Neural progenitor cell (in vitro differentiated cells): ENCODE data around the gene KCTD11. TPM values are rescaled to one million over a fixed set of nuclear protein-coding genes. Genes with fewer than 3 reads are reported as not detected.

Experiments
- DNase-seq: peaks from one replicate; pipeline ENCODE4 v3.0.0-alpha.2; 2016; ENCODE audit warnings: low spot score
- H2AFZ ChIP-seq: fragments of 200-600 bp; sonication (generic); replicated peaks from 2 replicates; pipeline ENCODE4 v1.6.1; 2016; ENCODE audit warnings: antibody characterized with exemption
- H3F3A ChIP-seq: fragments of 200-600 bp; sonication (generic); 2 replicates; pipeline ENCODE4 v1.6.1; 2016; ENCODE audit warnings: antibody characterized with exemption, low read depth
- H3K27ac ChIP-seq: fragments of 200-600 bp; sonication (generic); 2 replicates; pipeline ENCODE4 v1.5.1; 2016; ENCODE audit warnings: mild to moderate bottlenecking
- H3K27me3 ChIP-seq: fragments of 200-600 bp; sonication (generic); 2 replicates; pipeline ENCODE4 v1.6.1; 2016; ENCODE audit warnings: mild to moderate bottlenecking, moderate library complexity
- H3K36me3 ChIP-seq: fragments of 200-600 bp; sonication (generic); 2 replicates; pipeline ENCODE4 v1.5.1; 2016
- H3K4me1 ChIP-seq: fragments of 200-600 bp; sonication (generic); 2 replicates; pipeline ENCODE4 v1.6.1; 2016; ENCODE audit warnings: mixed run types
- H3K4me2 ChIP-seq: fragments of 200-600 bp; sonication (generic); 2 replicates; pipeline ENCODE4 v1.6.1; 2016
- H3K4me3 ChIP-seq: fragments of 200-600 bp; sonication (generic); 2 replicates; pipeline ENCODE4 v1.5.1; 2016
- H3K79me2 ChIP-seq: fragments of 200-600 bp; sonication (generic); 2 replicates; pipeline ENCODE4 v1.6.1; 2016; ENCODE audit warnings: low read depth
- H3K9ac ChIP-seq: fragments of 200-600 bp; sonication (generic); 2 replicates; pipeline ENCODE4 v1.6.1; 2016
- H3K9me3 ChIP-seq: fragments of 200-600 bp; sonication (generic); 2 replicates; pipeline ENCODE4 v1.5.1; 2016; ENCODE audit warnings: low read depth
- H4K20me1 ChIP-seq: fragments of 200-600 bp; sonication (generic); 2 replicates; pipeline ENCODE4 v1.6.1; 2016; ENCODE audit warnings: low read depth
- H3K27ac Mint-ChIP-seq: 3 replicates; pipeline ENCODE4 v1.8.0; 2021; ENCODE audit warnings: mixed read lengths
- H3K27me3 Mint-ChIP-seq: 2 replicates; pipeline ENCODE4 v1.8.0; 2022; ENCODE audit warnings: low read depth, mild to moderate bottlenecking, inconsistent platforms, moderate library complexity, mixed read lengths; ENCODE audit not compliant: insufficient read depth
- H3K36me3 Mint-ChIP-seq: 3 replicates; pipeline ENCODE4 v1.8.0; 2021; ENCODE audit warnings: mixed read lengths
- H3K4me1 Mint-ChIP-seq: 3 replicates; pipeline ENCODE4 v1.8.0; 2021; ENCODE audit warnings: mixed read lengths
- H3K4me3 Mint-ChIP-seq: 3 replicates; pipeline ENCODE4 v1.8.0; 2021; ENCODE audit warnings: mild to moderate bottlenecking, moderate library complexity, mixed read lengths
- H3K9me3 Mint-ChIP-seq: 3 replicates; pipeline ENCODE4 v1.8.0; 2020; ENCODE audit warnings: mixed read lengths
- CTCF ChIP-seq: fragments of 200-600 bp; sonication (generic); IDR thresholded peaks from 2 replicates; pipeline ENCODE4 v1.5.1; 2017; ENCODE audit warnings: antibody characterized with exemption, mild to moderate bottlenecking
- EZH2 ChIP-seq: fragments of 200-600 bp; sonication (generic); IDR thresholded peaks from 2 replicates; pipeline ENCODE4 v1.6.1; 2017; ENCODE audit warnings: antibody characterized with exemption, mild to moderate bottlenecking, moderate library complexity
- EZH2phosphoT487 ChIP-seq: fragments of 200-600 bp; sonication (generic); IDR thresholded peaks from 2 replicates; pipeline ENCODE4 v1.6.1; 2017; ENCODE audit warnings: antibody characterized with exemption
- total RNA-seq: library from RNA; depleted of rRNA; stranded (reverse); fragments of >200 nt; gene quantifications from 2 replicates; pipeline ENCODE4 v1.2.3, GENCODE V29; 2015; ENCODE audit warnings: low replicate concordance

The KCTD11 gene
- total RNA-seq, 1 donor from 2014 or later = 2.7 TPM

GRCh38 chr17:7394452-7395191 lies 42.7 kb downstream of the KCTD11 start, which contains the start of gene PLSCR3:
TSS of gene PLSCR3 (minus strand) at chr17:7394525. CDS start at chr17:7394110, 415 bp downstream.
- no peak for TF ChIP-seq EZH2phosphoT487
- TF ChIP-seq CTCF = peak; percentile 59
- no peak for TF ChIP-seq EZH2
- H3K27ac ChIP-seq = peak within 1 kb of the TSS; percentile 33

GRCh38 chr17:7396147-7396546 lies 44.2 kb downstream of the KCTD11 start:
- Histone ChIP-seq H4K20me1 (peaks cover 10% of the 10 kb centered on the region), H3K4me2 (no peak overlapping the region), H3K9me3 (no peaks in the 10 kb centered on the region), H3K36me3 (no peaks in the 10 kb centered on the region), H3K9ac (no peak overlapping the region), H3K4me1 (peaks cover 10% of the 10 kb centered on the region), H3K79me2 (no peaks in the 10 kb centered on the region), H3K27ac (no peak overlapping the region), H3K4me3 (no peak overlapping the region), H3F3A (peaks cover 20% of the 10 kb centered on the region), H2AFZ (no peak overlapping the region), H3K27me3 (peaks cover 5% of the 10 kb centered on the region)
- peaks cover 4% of the 10 kb centered on the region for H3K36me3 Mint-ChIP-seq
- no peaks in the 10 kb centered on the region for H3K9me3 Mint-ChIP-seq
- no peak for TF ChIP-seq CTCF
- TF ChIP-seq EZH2phosphoT487 = no peak
- TF ChIP-seq EZH2 = no peak
- peak overlapping the region; percentile 48 for H3K4me3 Mint-ChIP-seq
- no peak overlapping the region for H3K27ac Mint-ChIP-seq
- H3K4me1 Mint-ChIP-seq = peaks cover 12% of the 10 kb centered on the region
- H3K27me3 Mint-ChIP-seq = peaks cover 9% of the 10 kb centered on the region
- no peak for DNase-seq

More at GRCh38 chr17:7394452-7395191, 42.7 kb downstream of the KCTD11 start, which contains the start of gene PLSCR3:
- Histone ChIP-seq H3K4me1 (peaks cover 10% of the 10 kb centered on the region), H2AFZ (peak within 1 kb of the TSS; percentile 90), H3K9me3 (no peaks in the 10 kb centered on the region), H3K79me2 (no peaks in the 10 kb centered on the region), H3K4me2 (peak within 1 kb of the TSS; percentile 87), H3K36me3 (no peaks in the 10 kb centered on the region), H4K20me1 (peaks cover 10% of the 10 kb centered on the region), H3K4me3 (peak within 1 kb of the TSS; percentile 90), H3K9ac (no peak within 1 kb of the TSS), H3K27me3 (peaks cover 5% of the 10 kb centered on the region), H3F3A (peaks cover 16% of the 10 kb centered on the region)
- Mint-ChIP-seq H3K9me3 (no peaks in the 10 kb centered on the region), H3K27me3 (peaks cover 5% of the 10 kb centered on the region), H3K36me3 (peaks cover 6% of the 10 kb centered on the region), H3K4me3 (peak within 1 kb of the TSS; percentile 94), H3K4me1 (peaks cover 10% of the 10 kb centered on the region), H3K27ac (peak within 1 kb of the TSS; percentile 96)
- DNase-seq = peak; percentile 94

GRCh38 chr17:7398612-7399011 lies 46.6 kb downstream of the KCTD11 start:
- no peak overlapping the region for H3K27ac ChIP-seq
- Mint-ChIP-seq H3K36me3 (peaks cover 6% of the 10 kb centered on the region), H3K9me3 (no peaks in the 10 kb centered on the region), H3K27ac (no peak overlapping the region), H3K4me1 (peaks cover 20% of the 10 kb centered on the region), H3K27me3 (peaks cover 11% of the 10 kb centered on the region), H3K4me3 (no peak overlapping the region)
- no peak overlapping the region for H3K9ac ChIP-seq
- no peak for DNase-seq
- no peak overlapping the region for H3K4me3 ChIP-seq
- peaks cover 13% of the 10 kb centered on the region for H3K4me1 ChIP-seq
- TF ChIP-seq EZH2phosphoT487 (no peak), CTCF (no peak), EZH2 (no peak)
- H4K20me1 ChIP-seq = peaks cover 4% of the 10 kb centered on the region
- peaks cover 13% of the 10 kb centered on the region for H3K79me2 ChIP-seq
- H3K9me3 ChIP-seq = no peaks in the 10 kb centered on the region
- H3F3A ChIP-seq = peaks cover 36% of the 10 kb centered on the region
- H3K4me2 ChIP-seq = no peak overlapping the region
- H3K27me3 ChIP-seq = peaks cover under 1% of the 10 kb centered on the region
- H2AFZ ChIP-seq = no peak overlapping the region
- no peaks in the 10 kb centered on the region for H3K36me3 ChIP-seq
